Middle frontal gyrus (tissue), 1 donor: ENCODE data around the gene KIF22.

Experiments used
- DNase-seq: peaks from one replicate; pipeline ENCODE4 v3.0.0-alpha.2; 2015; ENCODE audit warnings: low spot score; ENCODE audit errors: extremely low spot score

KIF22 gene

GRCh38 chr16:29802416-29802935, 11.9 kb downstream of the KIF22 start:
- no peak for DNase-seq

- DNase-seq = no peak
Observed at GRCh38 chr16:29804020-29804419, 13.5 kb downstream of the KIF22 start.

- DNase-seq = no peak
Observed at GRCh38 chr16:29804455-29805231, 14.1 kb downstream of the KIF22 start.

GRCh38 chr16:29805232-29806098, 14.9 kb downstream of the KIF22 start:
- peak; percentile 94 for DNase-seq

GRCh38 chr16:29806099-29806579, 15.6 kb downstream of the KIF22 start, which contains the start of gene MAZ:
Gene MAZ (plus strand): TSS chr16:29806529. CDS start chr16:29806702, 173 bp downstream.
- no peak for DNase-seq

- DNase-seq = no peak
Observed at GRCh38 chr16:29806641-29807425, 16.3 kb downstream of the KIF22 start.

- DNase-seq = peak; percentile 68
Observed at GRCh38 chr16:29807426-29808218, 17.1 kb downstream of the KIF22 start.

GRCh38 chr16:29808219-29808900, 17.8 kb downstream of the KIF22 start:
- no peak for DNase-seq

- DNase-seq = no peak
Observed at GRCh38 chr16:29809031-29809747, 18.6 kb downstream of the KIF22 start.

GRCh38 chr16:29809850-29810698, 19.5 kb downstream of the KIF22 start:
- DNase-seq = no peak

GRCh38 chr16:29810699-29811169, 20.2 kb downstream of the KIF22 start:
- no peak for DNase-seq

GRCh38 chr16:29811170-29811895, 20.8 kb downstream of the KIF22 start:
- DNase-seq = peak; percentile 79

GRCh38 chr16:29811896-29812665, 21.5 kb downstream of the KIF22 start, which contains the start of gene PRRT2:
Gene PRRT2 (plus strand): TSS chr16:29812193. CDS start chr16:29813055, 862 bp downstream.
- DNase-seq = peak; percentile 47

GRCh38 chr16:29812754-29813643, 22.4 kb downstream of the KIF22 start:
- DNase-seq = no peak
